ENCODE results near the gene SLC44A1. TPM values are rescaled to one million over a fixed set of nuclear protein-coding genes. Genes with fewer than 3 reads are reported as not detected.
A peak's percentile ranks its signal among the peaks of the same experiment; 100 is the strongest.

The SLC44A1 gene
- total and polyA plus RNA-seq, 2 of the 13 experiments (the other 11 are each of a cell fraction or from before 2014, with no cell fraction given): 21.4 to 40.8 TPM

DNA sequence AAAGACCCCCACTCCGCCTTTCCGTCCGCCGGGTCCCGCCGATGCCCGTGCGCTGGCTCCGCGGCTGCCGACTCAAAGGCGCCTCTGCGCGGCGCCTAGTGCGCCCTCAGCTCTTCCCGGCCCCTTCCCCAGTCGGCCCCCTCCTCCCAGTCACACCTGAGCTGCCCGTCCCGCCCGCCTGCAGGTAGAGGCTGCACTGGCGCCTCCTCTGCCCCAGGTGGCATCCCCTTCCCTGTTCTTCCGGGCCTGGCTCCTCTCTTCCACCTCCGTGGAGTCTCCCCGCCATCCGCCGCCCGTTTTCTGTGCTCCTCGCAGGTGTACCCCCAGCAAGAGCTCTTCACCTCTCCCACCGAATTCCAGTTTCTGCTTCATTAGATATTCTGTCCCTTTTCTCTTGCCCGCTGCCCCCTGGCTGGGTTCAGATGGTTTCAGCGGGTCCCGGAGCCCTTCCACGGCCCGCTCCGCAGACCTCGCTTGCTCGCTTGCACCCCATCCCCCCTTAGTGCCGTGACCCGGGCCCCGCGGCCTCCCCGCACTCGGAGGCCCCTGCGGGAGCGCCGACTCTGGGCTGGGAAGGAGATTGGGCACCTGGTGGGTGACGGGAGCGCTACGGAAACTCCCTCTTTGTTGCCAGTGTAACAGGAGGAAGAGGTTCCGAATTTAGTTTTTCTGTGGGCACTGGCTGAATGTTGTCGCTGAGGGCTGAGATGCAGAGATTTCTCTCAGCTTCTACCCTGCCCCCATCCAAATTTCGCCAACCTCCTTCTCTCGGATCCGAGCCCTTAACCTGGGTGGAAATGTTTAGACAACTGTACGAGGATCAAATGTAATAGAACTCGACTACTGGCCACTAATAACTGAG lies 809 bp downstream of the SLC44A1 start (continued):
- TF ChIP-seq, protein P1, sequence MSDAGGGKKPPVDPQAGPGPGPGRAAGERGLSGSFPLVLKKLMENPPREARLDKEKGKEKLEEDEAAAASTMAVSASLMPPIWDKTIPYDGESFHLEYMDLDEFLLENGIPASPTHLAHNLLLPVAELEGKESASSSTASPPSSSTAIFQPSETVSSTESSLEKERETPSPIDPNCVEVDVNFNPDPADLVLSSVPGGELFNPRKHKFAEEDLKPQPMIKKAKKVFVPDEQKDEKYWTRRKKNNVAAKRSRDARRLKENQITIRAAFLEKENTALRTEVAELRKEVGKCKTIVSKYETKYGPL (CRISPR knock-in tag; IDR thresholded peaks at IDR 0.05): no peak
- TF ChIP-seq ZNF792 (CRISPR knock-in tag; IDR thresholded peaks at IDR 0.05) (0 out of 2 replicates have a peak, but pooled peaks have one; percentile 41), TCF12 (IDR thresholded peaks at IDR 0.05) (no peak), TCF12 (CRISPR knock-in tag; IDR thresholded peaks at IDR 0.05) (no peak), ZEB1 (IDR thresholded peaks at IDR 0.05; ENCODE audit: insufficient replicate concordance, low read depth) (peak; percentile 95), ERF (CRISPR knock-in tag; IDR thresholded peaks at IDR 0.05) (no peak), ONECUT2 (CRISPR knock-in tag; IDR thresholded peaks at IDR 0.05) (no peak), GATAD2A (CRISPR knock-in tag; IDR thresholded peaks at IDR 0.05) (0 out of 2 replicates have a peak, but pooled peaks have one; percentile 22), ZNF331 (CRISPR knock-in tag; IDR thresholded peaks at IDR 0.05) (no peak), CENPT (CRISPR knock-in tag; IDR thresholded peaks at IDR 0.05; ENCODE audit: low read depth) (no peak), ZNF713 (CRISPR knock-in tag; IDR thresholded peaks at IDR 0.05) (no peak), EEA1 (CRISPR knock-in tag; IDR thresholded peaks at IDR 0.05; ENCODE audit: borderline replicate concordance) (no peak), NRL (CRISPR knock-in tag; IDR thresholded peaks at IDR 0.05; ENCODE audit: borderline replicate concordance) (no peak), HCFC1 (IDR thresholded peaks at IDR 0.05; ENCODE audit: low read depth, low read length) (no peak), ADNP (CRISPR knock-in tag; IDR thresholded peaks at IDR 0.05) (no peak), ZNF816 (CRISPR knock-in tag; IDR thresholded peaks at IDR 0.05; ENCODE audit: borderline replicate concordance) (no peak), ARNT (IDR thresholded peaks at IDR 0.05) (no peak), MEIS2 (CRISPR knock-in tag; IDR thresholded peaks at IDR 0.05) (no peak), ZNF136 (CRISPR knock-in tag; IDR thresholded peaks at IDR 0.05; ENCODE audit: low read depth) (no peak), TBP (CRISPR knock-in tag; IDR thresholded peaks at IDR 0.05) (no peak)
- TF ChIP-seq, protein P2, sequence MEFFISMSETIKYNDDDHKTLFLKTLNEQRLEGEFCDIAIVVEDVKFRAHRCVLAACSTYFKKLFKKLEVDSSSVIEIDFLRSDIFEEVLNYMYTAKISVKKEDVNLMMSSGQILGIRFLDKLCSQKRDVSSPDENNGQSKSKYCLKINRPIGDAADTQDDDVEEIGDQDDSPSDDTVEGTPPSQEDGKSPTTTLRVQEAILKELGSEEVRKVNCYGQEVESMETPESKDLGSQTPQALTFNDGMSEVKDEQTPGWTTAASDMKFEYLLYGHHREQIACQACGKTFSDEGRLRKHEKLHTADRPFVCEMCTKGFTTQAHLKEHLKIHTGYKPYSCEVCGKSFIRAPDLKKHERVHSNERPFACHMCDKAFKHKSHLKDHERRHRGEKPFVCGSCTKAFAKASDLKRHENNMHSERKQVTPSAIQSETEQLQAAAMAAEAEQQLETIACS (CRISPR knock-in tag; IDR thresholded peaks at IDR 0.05): no peak
- TF ChIP-seq, protein P3, sequence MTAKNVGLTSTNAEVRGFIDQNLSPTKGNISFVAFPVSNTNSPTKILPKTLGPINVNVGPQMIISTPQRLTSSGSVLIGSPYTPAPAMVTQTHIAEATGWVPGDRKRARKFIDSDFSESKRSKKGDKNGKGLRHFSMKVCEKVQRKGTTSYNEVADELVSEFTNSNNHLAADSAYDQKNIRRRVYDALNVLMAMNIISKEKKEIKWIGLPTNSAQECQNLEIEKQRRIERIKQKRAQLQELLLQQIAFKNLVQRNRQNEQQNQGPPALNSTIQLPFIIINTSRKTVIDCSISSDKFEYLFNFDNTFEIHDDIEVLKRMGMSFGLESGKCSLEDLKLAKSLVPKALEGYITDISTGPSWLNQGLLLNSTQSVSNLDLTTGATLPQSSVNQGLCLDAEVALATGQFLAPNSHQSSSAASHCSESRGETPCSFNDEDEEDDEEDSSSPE (CRISPR knock-in tag; IDR thresholded peaks at IDR 0.05): no peak
- TF ChIP-seq, protein P4, sequence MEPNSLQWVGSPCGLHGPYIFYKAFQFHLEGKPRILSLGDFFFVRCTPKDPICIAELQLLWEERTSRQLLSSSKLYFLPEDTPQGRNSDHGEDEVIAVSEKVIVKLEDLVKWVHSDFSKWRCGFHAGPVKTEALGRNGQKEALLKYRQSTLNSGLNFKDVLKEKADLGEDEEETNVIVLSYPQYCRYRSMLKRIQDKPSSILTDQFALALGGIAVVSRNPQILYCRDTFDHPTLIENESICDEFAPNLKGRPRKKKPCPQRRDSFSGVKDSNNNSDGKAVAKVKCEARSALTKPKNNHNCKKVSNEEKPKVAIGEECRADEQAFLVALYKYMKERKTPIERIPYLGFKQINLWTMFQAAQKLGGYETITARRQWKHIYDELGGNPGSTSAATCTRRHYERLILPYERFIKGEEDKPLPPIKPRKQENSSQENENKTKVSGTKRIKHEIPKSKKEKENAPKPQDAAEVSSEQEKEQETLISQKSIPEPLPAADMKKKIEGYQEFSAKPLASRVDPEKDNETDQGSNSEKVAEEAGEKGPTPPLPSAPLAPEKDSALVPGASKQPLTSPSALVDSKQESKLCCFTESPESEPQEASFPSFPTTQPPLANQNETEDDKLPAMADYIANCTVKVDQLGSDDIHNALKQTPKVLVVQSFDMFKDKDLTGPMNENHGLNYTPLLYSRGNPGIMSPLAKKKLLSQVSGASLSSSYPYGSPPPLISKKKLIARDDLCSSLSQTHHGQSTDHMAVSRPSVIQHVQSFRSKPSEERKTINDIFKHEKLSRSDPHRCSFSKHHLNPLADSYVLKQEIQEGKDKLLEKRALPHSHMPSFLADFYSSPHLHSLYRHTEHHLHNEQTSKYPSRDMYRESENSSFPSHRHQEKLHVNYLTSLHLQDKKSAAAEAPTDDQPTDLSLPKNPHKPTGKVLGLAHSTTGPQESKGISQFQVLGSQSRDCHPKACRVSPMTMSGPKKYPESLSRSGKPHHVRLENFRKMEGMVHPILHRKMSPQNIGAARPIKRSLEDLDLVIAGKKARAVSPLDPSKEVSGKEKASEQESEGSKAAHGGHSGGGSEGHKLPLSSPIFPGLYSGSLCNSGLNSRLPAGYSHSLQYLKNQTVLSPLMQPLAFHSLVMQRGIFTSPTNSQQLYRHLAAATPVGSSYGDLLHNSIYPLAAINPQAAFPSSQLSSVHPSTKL (CRISPR knock-in tag; IDR thresholded peaks at IDR 0.05): peak; percentile 28; the same call in 1 of the 2 replicates
